SK-N-SH treated with all-trans-retinoic acid at 6 μM for 48 hours (cell line): Measurements from ENCODE around the gene TALDO1.

Experiments used
- ATAC-seq: fragments of 200-7000 bp; cut with Tn5 transposase; 3 replicates; pipeline ENCODE4 v1.9.1; 2020; ENCODE audit warnings: mild to moderate bottlenecking, moderate library complexity
- ARNTL ChIP-seq: fragments of 450-650 bp; formaldehyde crosslinking; IDR thresholded peaks from 2 replicates; pipeline ENCODE4 v1.5.0; 2020; ENCODE audit warnings: low read depth, mild to moderate bottlenecking, moderate library complexity, borderline replicate concordance
- BACH2 ChIP-seq: fragments of 250-450 bp; sonication (Bioruptor Pico); IDR thresholded peaks from 2 replicates; pipeline ENCODE4 v1.9.0; 2021; ENCODE audit warnings: mild to moderate bottlenecking, borderline replicate concordance
- CREB5 ChIP-seq: fragments of 250-450 bp; sonication (Bioruptor Pico); IDR thresholded peaks from 2 replicates; pipeline ENCODE4 v1.5.1; 2020; ENCODE audit warnings: low read depth, mild to moderate bottlenecking, moderate library complexity
- CSDC2 ChIP-seq: fragments of 250-450 bp; sonication (Bioruptor Pico); IDR thresholded peaks from 2 replicates; pipeline ENCODE4 v1.5.0; 2020; ENCODE audit warnings: mild to moderate bottlenecking, moderate library complexity
- CSRNP3 ChIP-seq: fragments of 250-450 bp; sonication (Bioruptor Pico); IDR thresholded peaks from 2 replicates; pipeline ENCODE4 v1.5.1; 2021; ENCODE audit warnings: mild to moderate bottlenecking, moderate library complexity
- ESRRG ChIP-seq: fragments of 250-450 bp; sonication (Bioruptor Pico); IDR thresholded peaks from 2 replicates; pipeline ENCODE4 v1.6.1; 2021; ENCODE audit warnings: mild to moderate bottlenecking
- ISL1 ChIP-seq: fragments of 250-450 bp; sonication (Bioruptor Pico); IDR thresholded peaks from 2 replicates; pipeline ENCODE4 v2.1.2; 2022; ENCODE audit warnings: mild to moderate bottlenecking, moderate library complexity
- OSR1 ChIP-seq: fragments of 250-450 bp; sonication (Bioruptor Pico); IDR thresholded peaks from 2 replicates; pipeline ENCODE4 v1.8.0; 2022; ENCODE audit warnings: moderate library complexity, mild to moderate bottlenecking, inconsistent platforms
- POU6F1 ChIP-seq: fragments of 250-450 bp; sonication (Bioruptor Pico); IDR thresholded peaks from 2 replicates; pipeline ENCODE4 v1.8.0; 2021; ENCODE audit warnings: low read depth, mild to moderate bottlenecking, moderate library complexity, borderline replicate concordance
- PPARA ChIP-seq: fragments of 250-450 bp; sonication (Bioruptor Pico); IDR thresholded peaks from 2 replicates; pipeline ENCODE4 v1.5.0; 2020; ENCODE audit warnings: mild to moderate bottlenecking, borderline replicate concordance
- RARB ChIP-seq: fragments of 250-450 bp; sonication (Bioruptor Pico); IDR thresholded peaks from 2 replicates; pipeline ENCODE4 v1.8.0; 2021; ENCODE audit warnings: mild to moderate bottlenecking, moderate library complexity
- SNAI2 ChIP-seq: fragments of 250-450 bp; sonication (Bioruptor Pico); IDR thresholded peaks from 2 replicates; pipeline ENCODE4 v1.5.0; 2020; ENCODE audit warnings: mild to moderate bottlenecking, moderate library complexity
- TCF4 ChIP-seq: fragments of 250-450 bp; sonication (Bioruptor Pico); IDR thresholded peaks from 2 replicates; pipeline ENCODE4 v1.8.0; 2021; ENCODE audit warnings: mild to moderate bottlenecking, moderate library complexity, borderline replicate concordance
- TOX ChIP-seq: fragments of 250-450 bp; sonication (Bioruptor Pico); IDR thresholded peaks from 2 replicates; pipeline ENCODE4 v1.8.0; 2021; ENCODE audit warnings: mild to moderate bottlenecking, moderate library complexity, borderline replicate concordance
- TSHZ2 ChIP-seq: fragments of 250-450 bp; sonication (Bioruptor Pico); IDR thresholded peaks from 2 replicates; pipeline ENCODE4 v1.5.0; 2020; ENCODE audit warnings: mild to moderate bottlenecking, moderate library complexity
- ZC3H10 ChIP-seq: fragments of 250-450 bp; sonication (Bioruptor Pico); IDR thresholded peaks from 2 replicates; pipeline ENCODE4 v1.5.1; 2021; ENCODE audit warnings: mild to moderate bottlenecking, moderate library complexity
- ZFP3 ChIP-seq: fragments of 250-450 bp; sonication (Bioruptor Pico); IDR thresholded peaks from 2 replicates; pipeline ENCODE4 v1.5.0; 2020; ENCODE audit warnings: mild to moderate bottlenecking, moderate library complexity
- ZNF70 ChIP-seq: fragments of 450-650 bp; formaldehyde crosslinking; IDR thresholded peaks from 2 replicates; pipeline ENCODE4 v1.5.0; 2020; ENCODE audit warnings: mild to moderate bottlenecking, moderate library complexity
- ZNF8 ChIP-seq: fragments of 450-650 bp; formaldehyde crosslinking; IDR thresholded peaks from 2 replicates; pipeline ENCODE4 v1.5.0; 2020; ENCODE audit warnings: mild to moderate bottlenecking, moderate library complexity

TALDO1 gene

GRCh38 chr11:707817-708420 is 39.3 kb upstream of the TALDO1 start:
- no peak for TF ChIP-seq ZC3H10 (CRISPR knock-in tag)
- no peak for TF ChIP-seq TSHZ2 (CRISPR knock-in tag)
- TF ChIP-seq BACH2 (CRISPR knock-in tag), result no peak
- TF ChIP-seq ARNTL, result no peak
- TF ChIP-seq CSRNP3, result no peak
- no peak for TF ChIP-seq CSDC2
- TF ChIP-seq OSR1 (CRISPR knock-in tag), result no peak
- TF ChIP-seq ISL1 (CRISPR knock-in tag), result no peak
- no peak for TF ChIP-seq POU6F1 (CRISPR knock-in tag)
- TF ChIP-seq ZFP3 (CRISPR knock-in tag), result no peak
- TF ChIP-seq PPARA, result no peak
- no peak for TF ChIP-seq RARB (CRISPR knock-in tag)
- TF ChIP-seq TCF4 (CRISPR knock-in tag), result no peak
- no peak for TF ChIP-seq ESRRG (CRISPR knock-in tag)
- TF ChIP-seq CREB5 (CRISPR knock-in tag), result no peak
- TF ChIP-seq ZNF8 (CRISPR knock-in tag), result no peak
- TF ChIP-seq SNAI2 (CRISPR knock-in tag), result no peak
- ATAC-seq, result no peak

- TF ChIP-seq ZFP3 (CRISPR knock-in tag) (no peak), CREB5 (CRISPR knock-in tag) (no peak), ZNF70 (CRISPR knock-in tag) (no peak), CSRNP3 (no peak), TCF4 (CRISPR knock-in tag) (no peak), BACH2 (CRISPR knock-in tag) (no peak), ZNF8 (CRISPR knock-in tag) (no peak), TOX (CRISPR knock-in tag) (no peak)
- ATAC-seq, result no peak
Measured at GRCh38 chr11:708511-708910, 38.8 kb upstream of the TALDO1 start.
